ENCODE data around the gene CCDC197.
A peak's percentile ranks its signal among the peaks of the same experiment; 100 is the strongest.

Gene CCDC197

GRCh38 chr14:93997082-93997481 is at the start of gene CCDC197:
TSS of gene CCDC197 (plus strand) at chr14:93997301. CDS start at chr14:93998132, 831 bp downstream.
- no peak for TF ChIP-seq Cebpa-rat (IDR thresholded peaks at IDR 0.05)
- Histone ChIP-seq H3K4me1 (peaks cover 0 to 16% (median 8%) of the 10 kb centered on the region in 10 experiments; a peak in 11 of 20 replicates), H4K20me1 (no peaks in the 10 kb centered on the region; a peak in 3 of 22 replicates), H3K36me3 (no peaks in the 10 kb centered on the region), H3K4me2 (peak within 1 kb of the TSS in 7 of 11 experiments; percentile 0 to 41 (median 15); a peak in 6 of 22 replicates), H3K27ac (no peak within 1 kb of the TSS), H3K9me3 (replicated peaks in 1 of 11) (no peaks in the 10 kb centered on the region), H3K9ac (no peak within 1 kb of the TSS), H3K27me3 (peaks cover 0 to 12% (median 6%) of the 10 kb centered on the region in 11 experiments; a peak in 13 of 22 replicates), H3K4me3 (no peak within 1 kb of the TSS)

DNA sequence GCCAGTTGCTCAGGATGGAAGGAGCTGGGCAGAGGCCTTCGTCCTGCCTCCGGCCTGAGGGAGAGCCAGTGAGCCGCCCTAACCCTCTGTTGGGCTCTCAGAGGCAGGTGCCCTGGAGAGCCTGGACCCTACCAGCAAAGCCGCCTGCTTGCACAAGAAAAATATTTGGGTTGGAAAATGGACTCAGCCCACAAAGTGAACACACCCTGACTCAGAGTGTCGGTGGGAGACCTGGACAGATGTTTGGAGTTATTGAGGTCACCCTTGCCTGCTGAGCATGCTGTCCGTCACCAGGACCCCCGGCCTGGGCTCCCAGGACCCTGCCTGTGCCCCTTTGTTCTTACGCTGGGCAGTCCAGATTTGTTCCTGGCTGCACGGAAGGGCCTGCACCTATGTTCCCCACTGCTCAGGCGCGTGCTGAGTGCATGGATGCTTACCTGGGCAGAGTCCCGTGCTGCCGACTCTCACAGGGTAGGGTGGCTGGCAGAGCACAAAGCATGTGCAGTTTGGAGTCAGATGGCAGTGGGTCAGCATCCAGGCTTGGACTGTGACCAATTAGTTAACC is 47.5 kb upstream of the CCDC197 start:
- Histone ChIP-seq H3K27ac (no peak overlapping the region), H3K4me1 (peaks cover 18 to 32% (median 25%) of the 10 kb centered on the region in 10 experiments), H3K9me3 (replicated peaks in 1 of 11) (no peaks in the 10 kb centered on the region), H3K4me3 (no peak overlapping the region), H3K9ac (0 out of 22 replicates have a peak overlapping the region, but pooled peaks of 1 of the 11 experiments have one; percentile 16), H3K27me3 (no peaks in the 10 kb centered on the region), H4K20me1 (no peaks in the 10 kb centered on the region), H3K36me3 (no peaks in the 10 kb centered on the region), H3K4me2 (no peak overlapping the region)
- no peak for TF ChIP-seq Cebpa-rat (IDR thresholded peaks at IDR 0.05)

GRCh38 chr14:93950948-93951634 is 46.0 kb upstream of the CCDC197 start:
- Histone ChIP-seq H3K9ac (no peak overlapping the region), H3K27me3 (no peaks in the 10 kb centered on the region), H3K4me2 (0 out of 22 replicates have a peak overlapping the region, but pooled peaks of 1 of the 11 experiments have one; percentile 1), H3K4me3 (no peak overlapping the region), H3K9me3 (replicated peaks in 1 of 11) (no peaks in the 10 kb centered on the region), H4K20me1 (no peaks in the 10 kb centered on the region), H3K27ac (no peak overlapping the region), H3K4me1 (peaks cover 32 to 47% (median 40%) of the 10 kb centered on the region in 10 experiments), H3K36me3 (no peaks in the 10 kb centered on the region)
- no peak for TF ChIP-seq Cebpa-rat (IDR thresholded peaks at IDR 0.05)

GRCh38 chr14:93951635-93952540 is 45.2 kb upstream of the CCDC197 start:
- H3K4me2 ChIP-seq, result peak overlapping the region in 3 of 11 experiments; percentile 1 to 93 (median 89); a peak in 1 of 22 replicates
- no peaks in the 10 kb centered on the region for H3K9me3 ChIP-seq (replicated peaks in 1 of 11)
- H3K27ac ChIP-seq, result no peak overlapping the region
- no peaks in the 10 kb centered on the region for H3K36me3 ChIP-seq
- H4K20me1 ChIP-seq, result no peaks in the 10 kb centered on the region
- peaks cover 40 to 55% (median 48%) of the 10 kb centered on the region in 10 experiments for H3K4me1 ChIP-seq
- TF ChIP-seq Cebpa-rat (IDR thresholded peaks at IDR 0.05), result no peak
- H3K4me3 ChIP-seq, result no peak overlapping the region
- no peak overlapping the region for H3K9ac ChIP-seq
- no peaks in the 10 kb centered on the region for H3K27me3 ChIP-seq

DNA sequence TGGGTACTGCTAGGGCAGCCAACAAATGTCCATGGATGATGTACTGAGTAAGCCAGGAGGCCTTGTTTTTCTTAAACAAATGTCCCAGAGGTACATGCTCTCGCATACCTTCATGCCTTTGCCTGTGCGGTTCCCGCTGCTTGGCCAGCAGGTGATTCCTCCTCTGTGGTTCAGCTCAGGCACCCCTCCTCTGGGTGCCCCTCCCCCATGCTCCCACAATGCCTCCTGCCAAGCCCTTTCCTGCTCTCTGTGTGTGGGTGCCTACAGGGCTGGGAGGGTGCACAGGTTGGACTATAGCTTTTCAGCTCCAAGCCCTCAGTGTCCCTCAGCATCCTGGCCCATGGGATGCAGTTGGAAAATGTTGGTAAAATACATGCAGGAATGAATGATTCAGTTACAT is 44.3 kb upstream of the CCDC197 start:
- H3K4me3 ChIP-seq, result no peak overlapping the region
- H3K27me3 ChIP-seq, result no peaks in the 10 kb centered on the region
- no peak overlapping the region for H3K9ac ChIP-seq
- H3K9me3 ChIP-seq (replicated peaks in 1 of 11), result no peaks in the 10 kb centered on the region
- H3K36me3 ChIP-seq, result no peaks in the 10 kb centered on the region
- H4K20me1 ChIP-seq, result no peaks in the 10 kb centered on the region
- H3K27ac ChIP-seq, result no peak overlapping the region
- peak overlapping the region; percentile 76 to 98 (median 90); a peak in 18 of 22 replicates for H3K4me2 ChIP-seq
- H3K4me1 ChIP-seq, result peaks cover 50 to 64% (median 57%) of the 10 kb centered on the region in 10 experiments
- TF ChIP-seq Cebpa-rat (IDR thresholded peaks at IDR 0.05), result no peak

GRCh38 chr14:93953263-93953662 is 43.8 kb upstream of the CCDC197 start:
- peaks cover 54 to 68% (median 61%) of the 10 kb centered on the region in 10 experiments for H3K4me1 ChIP-seq
- H3K4me3 ChIP-seq, result no peak overlapping the region
- no peaks in the 10 kb centered on the region for H3K9me3 ChIP-seq (replicated peaks in 1 of 11)
- peak overlapping the region in 2 of 11 experiments; percentile 12 to 26; a peak in 2 of 22 replicates for H3K9ac ChIP-seq
- H3K27ac ChIP-seq, result peak overlapping the region in 5 of 11 experiments; percentile 76 to 91 (median 87); a peak in 4 of 22 replicates
- H3K4me2 ChIP-seq, result peak overlapping the region; percentile 76 to 98 (median 90)
- no peaks in the 10 kb centered on the region for H3K27me3 ChIP-seq
- H3K36me3 ChIP-seq, result no peaks in the 10 kb centered on the region
- no peaks in the 10 kb centered on the region for H4K20me1 ChIP-seq
- TF ChIP-seq Cebpa-rat (IDR thresholded peaks at IDR 0.05), result no peak

- peak overlapping the region in 10 of 11 experiments; percentile 13 to 94 (median 89); a peak in 18 of 22 replicates for H3K27ac ChIP-seq
- no peaks in the 10 kb centered on the region for H3K27me3 ChIP-seq
- H3K36me3 ChIP-seq, result no peaks in the 10 kb centered on the region
- H3K4me2 ChIP-seq, result peak overlapping the region; percentile 76 to 98 (median 90)
- peaks cover 61 to 75% (median 68%) of the 10 kb centered on the region in 10 experiments for H3K4me1 ChIP-seq
- TF ChIP-seq Cebpa-rat (IDR thresholded peaks at IDR 0.05), result no peak
- no peaks in the 10 kb centered on the region for H4K20me1 ChIP-seq
- H3K9ac ChIP-seq, result peak overlapping the region in 6 of 11 experiments; percentile 3 to 80 (median 30); a peak in 11 of 22 replicates
- H3K4me3 ChIP-seq, result no peak overlapping the region; a peak in 2 of 20 replicates
- no peaks in the 10 kb centered on the region for H3K9me3 ChIP-seq (replicated peaks in 1 of 11)
Observed at GRCh38 chr14:93953739-93954515, 43.2 kb upstream of the CCDC197 start.

DNA sequence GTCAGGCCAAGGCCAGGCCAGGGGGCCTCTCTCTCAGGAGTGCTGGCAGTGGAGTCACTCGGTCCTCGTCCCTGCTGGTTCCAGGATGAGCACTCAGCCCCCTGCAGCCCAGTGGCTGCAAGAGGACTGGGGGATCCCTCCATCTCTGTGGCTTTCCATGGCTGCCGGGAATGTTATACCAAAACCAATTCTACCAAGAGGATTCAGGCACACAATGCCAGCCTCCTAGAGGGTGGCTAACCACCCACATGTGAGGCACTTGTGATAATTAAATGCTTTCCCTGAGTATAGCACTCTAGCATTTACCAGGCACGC is 42.6 kb upstream of the CCDC197 start:
- no peaks in the 10 kb centered on the region for H3K36me3 ChIP-seq
- H3K27me3 ChIP-seq, result no peaks in the 10 kb centered on the region
- H3K4me3 ChIP-seq, result no peak overlapping the region; a peak in 2 of 20 replicates
- H3K4me1 ChIP-seq, result peaks cover 66 to 80% (median 73%) of the 10 kb centered on the region in 10 experiments
- peak overlapping the region in 10 of 11 experiments; percentile 13 to 94 (median 89); a peak in 18 of 22 replicates for H3K27ac ChIP-seq
- no peak for TF ChIP-seq Cebpa-rat (IDR thresholded peaks at IDR 0.05)
- H3K9ac ChIP-seq, result peak overlapping the region in 7 of 11 experiments; percentile 3 to 80 (median 45); a peak in 11 of 22 replicates
- peak overlapping the region; percentile 76 to 98 (median 90) for H3K4me2 ChIP-seq
- no peaks in the 10 kb centered on the region for H4K20me1 ChIP-seq
- H3K9me3 ChIP-seq (replicated peaks in 1 of 11), result no peaks in the 10 kb centered on the region
